PC-3 (cell line): ENCODE results near the gene ATG4B. TPM values are rescaled to one million over a fixed set of nuclear protein-coding genes. Genes with fewer than 3 reads are reported as not detected.
"Not testable (repeated sequence)": the region's sequence is repeated elsewhere in the genome, so short reads cannot be mapped to it uniquely, and the experiment has no call there.

Experiments used
- ATAC-seq: fragments of 200-7000 bp; cut with Tn5 transposase; 2 replicates; pipeline ENCODE4 v1.9.1; 2020; ENCODE audit warnings: mild to moderate bottlenecking, moderate library complexity
- Bru-seq: library from RNA; stranded (reverse); fragments of 400-500 nt; gene quantifications from one replicate; lab custom pipeline; 2021; lab: Mats Ljungman, UMichigan
- BruChase-seq, 2 experiments: library from RNA; stranded (reverse); fragments of 400-500 nt; gene quantifications; one replicate each; lab custom pipeline; 2021; lab: Mats Ljungman, UMichigan
- BruUV-seq: library from RNA; stranded (reverse); fragments of 400-500 nt; replicated peaks from 2 replicates; lab custom pipeline; 2021; lab: Mats Ljungman, UMichigan
- CTCF ChIA-PET: fragments of 300-600 bp; sonication (Branson Sonifier 250); formaldehyde crosslinking; loops from one replicate; lab custom pipeline; 2022; ENCODE audit warnings: antibody characterized with exemption; lab: Charles Lee
- POLR2A ChIA-PET: fragments of 300-600 bp; sonication (Branson Sonifier 250); formaldehyde crosslinking; loops from one replicate; lab custom pipeline; 2022; ENCODE audit warnings: antibody characterized with exemption; ENCODE audit not compliant: unreplicated experiment; lab: Charles Lee
- DNase-seq: peaks from one replicate; pipeline ENCODE4 v3.0.0-alpha.2; 2015
- H2AFZ ChIP-seq: fragments of 300-600 bp; sonication (generic); 2 replicates; pipeline ENCODE4 v1.6.0; 2016; ENCODE audit warnings: antibody characterized with exemption, low read length
- H3F3A ChIP-seq: fragments of 300-600 bp; sonication (generic); one replicate; pipeline ENCODE4 v1.6.0; 2017; ENCODE audit warnings: antibody characterized with exemption, low read length, control low read depth, mild to moderate bottlenecking; ENCODE audit not compliant: unreplicated experiment
- H3K27ac ChIP-seq: fragments of 300-600 bp; sonication (generic); 2 replicates; pipeline ENCODE4 v1.5.1; 2016; ENCODE audit warnings: mild to moderate bottlenecking, low read length
- H3K27me3 ChIP-seq: fragments of 300-600 bp; sonication (generic); 2 replicates; pipeline ENCODE4 v1.6.1; 2016; ENCODE audit warnings: low read length, mixed read lengths
- H3K36me3 ChIP-seq: fragments of 300-600 bp; sonication (generic); 2 replicates; pipeline ENCODE4 v1.6.1; 2016; ENCODE audit warnings: low read depth, mixed run types, low read length, mixed read lengths
- H3K4me1 ChIP-seq: fragments of 300-600 bp; sonication (generic); 2 replicates; pipeline ENCODE4 v1.5.1; 2016; ENCODE audit warnings: low read length; ENCODE audit not compliant: insufficient read depth
- H3K4me2 ChIP-seq: fragments of 300-600 bp; sonication (generic); 2 replicates; pipeline ENCODE4 v1.6.0; 2016; ENCODE audit warnings: low read length
- H3K4me3 ChIP-seq: fragments of 300-600 bp; sonication (generic); 2 replicates; pipeline ENCODE4 v1.5.1; 2016; ENCODE audit warnings: mild to moderate bottlenecking, low read length, mixed read lengths
- H3K79me2 ChIP-seq: fragments of 300-600 bp; sonication (generic); 2 replicates; pipeline ENCODE4 v1.6.1; 2017; ENCODE audit warnings: low read length, mixed read lengths
- H3K9ac ChIP-seq: fragments of 300-600 bp; sonication (generic); 2 replicates; pipeline ENCODE4 v1.6.0; 2016; ENCODE audit warnings: mild to moderate bottlenecking, low read length
- H3K9me2 ChIP-seq: fragments of 300-600 bp; sonication (generic); replicated peaks from 2 replicates; pipeline ENCODE4 v1.6.1; 2016; ENCODE audit warnings: mixed run types, low read length, mixed read lengths
- H3K9me3 ChIP-seq: fragments of 300-600 bp; sonication (generic); 2 replicates; pipeline ENCODE4 v1.6.1; 2016; ENCODE audit warnings: low read length, mixed read lengths
- H4K20me1 ChIP-seq: fragments of 300-600 bp; sonication (generic); 2 replicates; pipeline ENCODE4 v1.6.1; 2016; ENCODE audit warnings: low read length, mixed read lengths
- CTCF ChIP-seq: fragments of 300-600 bp; sonication (generic); conservative IDR thresholded peaks from 2 replicates; pipeline ENCODE4 v1.5.1; 2017; ENCODE audit warnings: antibody characterized with exemption, low read depth, mild to moderate bottlenecking, low read length
- EZH2 ChIP-seq: fragments of 300-600 bp; sonication (generic); IDR thresholded peaks from one replicate; pipeline ENCODE4 v1.6.1; 2017; ENCODE audit warnings: antibody characterized with exemption, mild to moderate bottlenecking, low read length; ENCODE audit not compliant: unreplicated experiment
- EZH2phosphoT487 ChIP-seq: fragments of 300-600 bp; sonication (generic); IDR thresholded peaks from 2 replicates; pipeline ENCODE4 v1.6.1; 2018; ENCODE audit warnings: mild to moderate bottlenecking, antibody characterized with exemption, low read length, borderline replicate concordance
- intact Hi-C: fragments of 100-400 bp; cut with micrococcal nuclease; formaldehyde crosslinking; loops from 2 replicates; pipeline ENCODE4 v1.9.0; 2023
- long read RNA-seq: library from polyadenylated mRNA; unstranded; transcript quantifications from one replicate; pipeline ENCODE4 v2.0.0, GENCODE V29; 2021; ENCODE audit not compliant: unreplicated experiment
- total RNA-seq: library from RNA; depleted of rRNA; stranded (reverse); fragments of >200 nt; gene quantifications from 2 replicates; pipeline ENCODE4 v1.2.3, GENCODE V29; 2014; rRNA removed

The ATG4B gene
- total RNA-seq (83.0 and 88.6 TPM in 2 replicates), Bru-seq, nascent RNA (percentile 76 among the genes with signal in this experiment), BruChase-seq, experiment 1, labeled RNA remaining after a 6-hour chase (percentile 87 among the genes with signal in this experiment), BruChase-seq, experiment 2, labeled RNA remaining after a 2-hour chase (percentile 86 among the genes with signal in this experiment)
- long read RNA-seq, transcript ATG4B-224 (2 exons, 828 nt), result minor isoform, 9 of 255 reads
- long read RNA-seq, transcript ATG4B-220 (13 exons, 2,414 nt), result minor isoform, 9 of 255 reads
- long read RNA-seq, transcript ATG4B-205 (13 exons, 2,878 nt), result major isoform, 50 of 255 reads
- long read RNA-seq, partial matches to known transcripts, result 70 of 255 reads
- long read RNA-seq, other reads (novel, unspliced or antisense), result 115 of 255 reads

DNA sequence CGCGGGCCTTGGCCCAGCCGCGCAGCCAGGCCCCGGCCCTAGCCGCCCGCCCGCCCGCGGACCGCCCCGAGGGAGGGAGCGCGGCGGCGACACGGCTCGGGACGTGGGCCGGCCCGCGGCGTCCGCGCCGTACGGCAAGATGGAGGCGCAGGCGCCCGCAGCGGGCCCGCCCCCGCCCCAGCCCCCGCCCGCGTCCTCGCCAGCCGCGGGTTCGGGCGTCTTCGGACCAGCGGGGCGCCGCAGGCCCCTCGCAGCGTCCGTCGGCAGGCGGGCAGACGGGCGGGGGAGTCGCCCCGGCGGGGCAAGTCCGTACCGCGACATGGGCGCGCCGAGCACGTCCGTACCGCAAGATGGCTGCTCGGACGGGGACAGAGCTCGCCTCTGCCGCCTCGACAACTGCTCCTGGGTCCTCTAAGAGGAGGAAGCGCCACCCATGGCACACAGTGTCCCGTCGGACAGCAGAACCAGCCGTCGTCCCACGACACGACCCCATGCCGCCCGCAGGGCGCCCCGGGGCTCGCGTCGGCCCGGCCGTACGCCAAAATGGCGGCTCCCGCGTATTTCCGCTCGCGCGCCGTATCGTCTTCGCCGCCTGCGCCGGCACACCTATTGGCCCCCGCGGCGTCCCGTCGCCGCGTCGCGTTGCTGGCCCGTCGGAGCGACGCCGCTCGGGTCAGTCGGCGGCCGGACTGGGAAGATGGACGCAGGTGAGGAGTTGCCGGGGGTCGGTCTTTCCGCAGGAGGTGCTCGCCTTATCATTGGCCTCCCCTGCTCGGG lies at the start of gene ATG4B, which contains the start of gene THAP4:
Gene ATG4B (plus strand): TSS at position 676 of the 777 bp plus-strand sequence. CDS start 22 bp downstream, at position 698.
Gene THAP4 (minus strand): TSS at position 141 of the 777 bp plus-strand sequence. CDS start 141 bp downstream, outside the sequence.
- Histone ChIP-seq H3K36me3 (peaks cover 22% of the 10 kb centered on the region), H3K79me2 (peaks cover 90% of the 10 kb centered on the region), H3K9ac (peak within 1 kb of the TSS; percentile 97), H3K9me2 (no peaks in the 10 kb centered on the region), H3K27me3 (no peaks in the 10 kb centered on the region), H3K27ac (peak within 1 kb of the TSS; percentile 83), H3F3A (no peaks in the 10 kb centered on the region), H3K4me3 (peak within 1 kb of the TSS; percentile 100), H4K20me1 (peaks cover 25% of the 10 kb centered on the region; the same call in 1 of the 2 replicates), H3K4me2 (peak within 1 kb of the TSS; percentile 100), H3K9me3 (no peaks in the 10 kb centered on the region), H3K4me1 (peaks cover 17% of the 10 kb centered on the region), H2AFZ (peak within 1 kb of the TSS; percentile 93)
- BruUV-seq, result no TSS peak
- TF ChIP-seq CTCF (no peak), EZH2 (no peak), EZH2phosphoT487 (no peak)
- peak; percentile 86 for DNase-seq
- ChIA-PET CTCF (no interaction called here), POLR2A (interaction anchor here (0.5 kb wide), 1 partner anchor 22 kb away, joined by 3 read pairs; no protein-coding TSS in a partner anchor)
- peak; percentile 76 for ATAC-seq
- intact Hi-C loops, result loop anchor here (5.0 kb wide), 1 partner anchor 80 kb away; the partner anchor contains the start of gene BOK

DNA sequence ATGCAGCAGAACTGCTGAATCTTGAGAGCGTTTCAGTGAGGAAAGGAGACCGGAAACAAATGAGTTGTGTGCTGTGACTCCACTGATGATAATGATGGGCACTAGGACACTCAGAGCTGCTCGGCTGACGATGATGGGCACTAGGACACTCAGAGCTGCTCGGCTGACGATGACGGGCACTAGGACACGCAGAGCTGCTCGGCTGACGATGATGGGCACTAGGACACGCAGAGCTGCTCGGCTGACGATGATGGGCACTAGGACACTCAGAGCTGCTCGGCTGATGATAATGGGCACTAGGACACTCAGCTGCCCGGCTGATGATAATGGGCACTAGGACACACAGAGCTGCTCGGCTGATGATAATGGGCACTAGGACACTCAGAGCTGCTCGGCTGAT lies 47.6 kb upstream of the ATG4B start:
- DNase-seq, H3K27me3 ChIP-seq, POLR2A ChIA-PET, BruUV-seq, H3K9me3 ChIP-seq, H3K9ac ChIP-seq, ATAC-seq, H3K9me2 ChIP-seq, intact Hi-C loops, H4K20me1 ChIP-seq, H3K4me2 ChIP-seq, H3K4me3 ChIP-seq, H3K27ac ChIP-seq, H3F3A ChIP-seq, H3K4me1 ChIP-seq, H3K79me2 ChIP-seq, H2AFZ ChIP-seq: not testable (repeated sequence)
- CTCF ChIA-PET, result interaction anchor here (0.6 kb wide), 1 partner anchor 9 kb away, joined by 3 read pairs; no protein-coding TSS in a partner anchor
- H3K36me3 ChIP-seq, result peaks cover 30% of the 10 kb centered on the region

- peaks cover 26% of the 10 kb centered on the region for H3K36me3 ChIP-seq
- DNase-seq, result not testable (repeated sequence)
These were observed 46.7 kb upstream of the ATG4B start for GRCh38 chr2:241590496-241591455.

More at GRCh38 chr2:241590496-241591455, 46.7 kb upstream of the ATG4B start:
- ChIA-PET POLR2A (interaction anchor here (0.7 kb wide), 1 partner anchor 34 kb away, joined by 9 read pairs; no protein-coding TSS in a partner anchor), CTCF (interaction anchor here (0.6 kb wide), 1 partner anchor 8 kb away, joined by 3 read pairs; no protein-coding TSS in a partner anchor)
- H3K79me2 ChIP-seq, BruUV-seq, H3K27ac ChIP-seq, H3K9ac ChIP-seq, H3K4me2 ChIP-seq, H3F3A ChIP-seq, H3K4me3 ChIP-seq, ATAC-seq, H3K4me1 ChIP-seq, H4K20me1 ChIP-seq, H3K27me3 ChIP-seq, H2AFZ ChIP-seq, intact Hi-C loops, H3K9me2 ChIP-seq, H3K9me3 ChIP-seq: not testable (repeated sequence)
